GM21723 (cell line): ENCODE results near the gene PLA2G4D.

ENCODE experiments used
- ATAC-seq: cut with Tn5 transposase; IDR thresholded peaks from one replicate; pipeline ENCODE4 v1.9.1; 2021; ENCODE audit warnings: mild to moderate bottlenecking, moderate library complexity; ENCODE audit not compliant: unreplicated experiment

Gene PLA2G4D

GRCh38 chr15:42031198-42031915 lies 63.0 kb downstream of the PLA2G4D start:
- no peak for ATAC-seq

GRCh38 chr15:42027521-42027920 lies 66.8 kb downstream of the PLA2G4D start:
- ATAC-seq: no peak

GRCh38 chr15:42024303-42024702 lies 70.1 kb downstream of the PLA2G4D start:
- no peak for ATAC-seq

- ATAC-seq: no peak
These were observed 72.8 kb downstream of the PLA2G4D start for GRCh38 chr15:42021593-42021992.

GRCh38 chr15:42020713-42021273 lies 73.6 kb downstream of the PLA2G4D start, which contains the start of gene PLA2G4E:
PLA2G4E (minus strand) TSS chr15:42021042; CDS start chr15:42021030, 12 bp downstream.
- ATAC-seq: no peak

- no peak for ATAC-seq
These were observed 75.8 kb downstream of the PLA2G4D start for GRCh38 chr15:42018306-42019224.
